HCEC 1CT (cell line): ENCODE results near the gene ARHGDIB.

Experiments used
- DNase-seq: peaks from one replicate; pipeline ENCODE4 v3.0.0-alpha.2; 2017

Gene ARHGDIB

GRCh38 chr12:14982562-14982961 is 21.2 kb upstream of the ARHGDIB start:
- DNase-seq = no peak

DNA sequence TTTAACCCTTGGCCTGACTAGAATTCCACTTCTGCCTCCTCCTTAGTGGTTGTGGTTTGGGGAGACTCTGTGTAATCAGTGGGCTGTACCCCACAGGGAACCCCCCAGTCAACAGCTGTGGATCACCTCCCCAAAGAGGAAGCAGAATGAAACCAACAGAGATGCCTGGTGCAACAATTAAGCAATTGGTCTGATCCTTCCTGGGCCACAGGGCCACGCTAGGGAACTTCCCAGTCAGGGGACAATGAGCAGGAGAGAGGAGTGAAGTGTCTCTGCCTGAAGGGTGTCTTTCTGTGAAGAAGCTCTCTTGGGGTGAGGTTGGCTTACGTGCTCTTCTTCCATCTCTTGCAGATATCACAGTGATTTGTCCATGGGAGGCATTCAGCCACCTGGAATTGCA is 19.6 kb upstream of the ARHGDIB start:
- no peak for DNase-seq

DNA sequence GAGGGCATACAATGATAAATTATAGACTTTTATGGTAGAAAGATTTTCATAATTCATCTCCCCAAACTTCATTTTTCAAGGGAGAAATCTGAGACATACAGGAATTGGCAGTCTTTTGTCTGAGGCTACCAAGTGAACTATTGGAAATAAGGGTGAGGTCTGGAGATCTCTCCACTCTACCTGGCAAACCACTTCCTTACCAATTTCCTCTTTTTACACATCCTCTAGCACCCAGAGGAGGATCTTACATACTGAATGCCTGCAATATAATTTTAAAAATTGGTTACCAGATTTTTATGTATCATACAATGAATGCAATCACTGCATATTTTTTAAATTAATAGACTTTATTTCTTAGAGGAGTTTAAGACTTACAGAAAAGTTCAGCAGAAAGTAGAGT is 18.1 kb upstream of the ARHGDIB start:
- DNase-seq = no peak

DNA sequence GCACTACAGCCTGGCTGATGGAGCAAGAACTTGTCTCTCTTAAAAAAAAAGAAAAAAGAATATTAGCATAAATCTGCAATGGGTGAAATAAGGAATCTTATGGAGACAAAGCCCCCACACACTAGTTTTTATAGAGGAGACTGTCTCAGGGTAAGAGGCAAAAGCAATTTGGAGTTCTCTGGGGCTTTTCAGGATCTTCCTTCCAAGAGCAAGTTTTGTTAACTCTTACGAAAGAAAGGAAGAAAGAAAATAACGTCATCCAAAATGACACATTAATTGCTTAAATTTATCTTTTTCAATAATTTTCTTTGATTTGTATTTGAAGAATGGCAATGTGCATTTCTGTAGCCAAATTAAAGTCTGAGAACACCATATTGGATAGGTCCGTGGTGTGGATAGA is 15.3 kb upstream of the ARHGDIB start:
- DNase-seq = no peak

DNA sequence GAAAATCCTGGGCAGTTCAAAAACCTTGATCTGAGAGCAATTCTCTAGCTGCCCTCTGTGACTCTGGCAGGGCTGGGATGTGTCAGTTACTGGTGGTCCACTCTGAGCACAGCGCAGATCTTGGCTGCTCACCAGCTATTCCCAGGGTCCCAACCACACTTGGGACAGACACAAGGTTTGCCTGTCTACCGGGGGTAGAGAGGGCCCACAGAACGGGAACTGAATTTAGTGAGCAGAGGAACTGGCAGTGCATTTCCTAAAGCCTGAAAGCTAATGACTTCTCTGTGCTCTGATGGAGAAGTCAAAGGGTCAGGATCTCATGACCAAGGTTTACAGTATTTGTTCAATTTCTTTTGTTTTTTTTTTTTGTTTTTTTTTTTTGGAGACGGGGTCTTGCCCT is 14.1 kb upstream of the ARHGDIB start:
- DNase-seq = no peak

GRCh38 chr12:14974633-14975032 is 13.2 kb upstream of the ARHGDIB start:
- DNase-seq = no peak

- no peak for DNase-seq
These were observed 11.4 kb upstream of the ARHGDIB start, which contains the start of gene PDE6H for GRCh38 chr12:14972816-14973215. PDE6H (plus strand) TSS chr12:14973042; CDS start chr12:14978013, 4,971 bp downstream.

- DNase-seq = no peak
These were observed 9.1 kb upstream of the ARHGDIB start for GRCh38 chr12:14970473-14970872.

GRCh38 chr12:14968478-14968877 is 7.1 kb upstream of the ARHGDIB start:
- no peak for DNase-seq

DNA sequence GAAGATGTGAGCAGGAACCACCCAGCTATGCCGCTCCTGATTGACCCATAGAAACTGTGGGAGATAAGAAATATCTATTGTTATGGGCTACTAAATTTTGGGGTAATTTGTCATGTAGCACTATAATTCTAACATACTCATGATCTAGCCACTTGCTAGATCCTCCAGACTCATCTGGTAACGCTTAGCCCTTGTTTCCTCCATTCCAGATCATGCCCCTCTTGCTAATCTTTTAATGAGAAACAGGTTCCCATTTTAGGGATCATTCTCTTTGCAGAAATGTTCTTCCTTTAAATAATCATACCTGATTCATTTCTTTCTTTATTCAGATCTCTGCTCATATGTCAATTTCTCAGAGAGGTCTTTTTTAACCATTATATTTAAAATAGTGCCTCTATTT is 3.8 kb upstream of the ARHGDIB start:
- DNase-seq = no peak

DNA sequence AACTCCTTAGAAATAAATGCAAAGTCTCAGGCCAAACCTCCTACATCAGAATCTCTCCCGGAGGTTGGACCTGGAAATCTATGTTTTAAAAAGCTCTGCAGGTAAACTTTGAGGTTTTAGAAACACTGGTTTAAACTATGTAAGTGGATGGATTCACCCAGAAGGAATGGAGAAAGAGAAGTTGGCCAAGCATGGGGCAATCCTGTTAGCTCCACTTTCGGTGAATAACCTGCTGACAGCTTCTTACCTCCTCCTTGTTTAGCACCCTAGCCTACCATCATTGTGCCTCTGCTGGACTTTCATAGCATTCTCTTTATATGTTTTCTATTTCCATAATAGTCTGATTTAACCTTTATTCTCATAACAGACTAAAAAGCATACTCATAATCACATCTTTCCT is 3.0 kb upstream of the ARHGDIB start:
- no peak for DNase-seq

- DNase-seq = no peak
These were observed 2.1 kb upstream of the ARHGDIB start for GRCh38 chr12:14963520-14963919.

GRCh38 chr12:14962797-14963196 is 1.4 kb upstream of the ARHGDIB start:
- DNase-seq = no peak

DNA sequence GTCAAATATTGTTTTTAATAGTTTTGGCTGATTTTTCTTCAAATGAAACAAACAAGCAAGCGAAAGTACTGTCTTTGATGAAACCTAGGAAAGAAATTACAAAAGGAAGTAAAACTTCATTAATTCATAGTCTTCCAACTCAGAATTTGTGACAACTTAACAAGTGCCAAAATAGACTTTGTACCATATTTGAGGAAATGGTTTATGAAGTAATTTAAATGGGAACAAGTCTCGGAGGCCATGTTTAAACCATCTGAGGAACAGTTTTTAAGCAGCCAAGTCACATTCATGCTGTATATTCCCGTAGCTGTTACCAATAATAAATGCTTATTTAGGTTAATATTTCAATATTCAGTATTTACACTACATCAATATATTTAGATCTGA is 745 bp upstream of the ARHGDIB start:
- no peak for DNase-seq

DNA sequence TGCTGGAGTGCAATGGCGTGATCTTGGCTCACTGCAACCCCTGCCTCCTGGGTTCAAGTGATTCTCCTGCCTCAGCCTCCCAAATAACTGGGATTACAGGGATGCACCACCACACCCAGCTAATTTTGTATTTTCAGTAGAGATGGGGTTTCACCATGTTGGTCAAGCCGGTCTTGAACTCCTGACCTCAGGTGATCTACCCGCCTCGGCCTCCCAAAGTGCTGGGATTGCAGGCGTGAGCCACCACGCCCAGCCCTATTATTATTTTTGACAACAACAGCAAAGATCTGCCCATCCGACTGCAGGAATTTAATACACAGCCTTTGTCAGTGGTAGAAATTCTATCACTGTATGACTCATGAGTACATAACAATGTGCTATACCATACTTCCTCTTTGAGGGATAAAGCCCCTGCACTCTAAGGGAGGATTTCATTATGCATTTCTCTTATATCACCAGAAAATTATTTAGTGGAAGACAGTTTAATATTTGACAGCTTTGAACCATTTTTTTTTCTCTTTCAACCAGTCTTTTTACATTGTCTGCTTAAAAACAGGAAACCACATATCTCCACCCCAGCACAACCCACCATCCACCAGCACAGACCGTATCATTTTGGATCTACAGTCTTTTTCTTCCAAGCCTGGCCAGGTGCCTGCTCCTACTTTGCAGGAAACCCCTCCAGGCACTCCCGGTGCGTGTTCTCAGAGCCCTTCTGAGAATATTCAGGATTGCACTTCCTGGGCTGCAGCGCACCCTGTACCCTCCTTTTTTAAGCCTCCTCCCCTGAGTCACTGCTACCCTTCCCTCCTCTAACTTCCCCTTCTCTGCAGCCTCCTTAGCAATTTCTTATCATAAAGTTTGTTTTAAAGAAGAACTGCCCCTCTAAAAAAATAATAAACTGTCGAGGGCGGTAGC is 594 bp downstream of the ARHGDIB start:
- peak; percentile 32 for DNase-seq

DNA sequence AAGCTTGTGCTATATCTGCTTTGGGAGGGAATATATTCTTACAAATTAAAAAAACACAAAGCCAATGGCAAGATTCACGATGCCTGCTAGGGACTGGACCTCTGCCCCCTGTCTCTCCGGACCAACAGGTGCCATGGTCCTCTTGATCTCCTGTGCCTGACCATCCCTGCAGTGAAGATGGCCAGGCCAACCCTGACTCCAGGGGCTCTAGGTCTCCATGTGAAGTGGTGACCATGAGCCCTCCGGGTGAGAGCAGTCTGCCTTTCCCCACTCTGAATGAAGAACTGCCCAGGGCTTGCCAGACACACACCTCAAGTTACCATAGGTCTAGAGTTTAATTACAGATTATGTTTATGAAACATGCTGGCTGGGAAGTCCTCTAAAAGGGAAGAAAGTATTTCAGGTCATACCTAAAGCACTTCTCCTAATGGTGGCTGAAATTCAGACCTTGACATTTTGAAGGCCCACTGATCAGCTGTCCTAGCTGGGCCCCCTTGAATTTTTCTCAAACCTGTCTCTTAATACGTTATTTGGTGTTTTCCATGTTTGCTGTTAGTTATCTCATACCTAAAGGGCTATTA is 1.4 kb downstream of the ARHGDIB start:
- no peak for DNase-seq

- no peak for DNase-seq
These were observed 1.9 kb downstream of the ARHGDIB start for GRCh38 chr12:14959463-14959862.

- DNase-seq = no peak
These were observed 2.3 kb downstream of the ARHGDIB start for GRCh38 chr12:14959126-14959440.

GRCh38 chr12:14958361-14959125 is 2.9 kb downstream of the ARHGDIB start:
- no peak for DNase-seq

- DNase-seq = no peak
These were observed 3.7 kb downstream of the ARHGDIB start for GRCh38 chr12:14957551-14958168.

GRCh38 chr12:14956905-14957304 is 4.5 kb downstream of the ARHGDIB start:
- no peak for DNase-seq

DNA sequence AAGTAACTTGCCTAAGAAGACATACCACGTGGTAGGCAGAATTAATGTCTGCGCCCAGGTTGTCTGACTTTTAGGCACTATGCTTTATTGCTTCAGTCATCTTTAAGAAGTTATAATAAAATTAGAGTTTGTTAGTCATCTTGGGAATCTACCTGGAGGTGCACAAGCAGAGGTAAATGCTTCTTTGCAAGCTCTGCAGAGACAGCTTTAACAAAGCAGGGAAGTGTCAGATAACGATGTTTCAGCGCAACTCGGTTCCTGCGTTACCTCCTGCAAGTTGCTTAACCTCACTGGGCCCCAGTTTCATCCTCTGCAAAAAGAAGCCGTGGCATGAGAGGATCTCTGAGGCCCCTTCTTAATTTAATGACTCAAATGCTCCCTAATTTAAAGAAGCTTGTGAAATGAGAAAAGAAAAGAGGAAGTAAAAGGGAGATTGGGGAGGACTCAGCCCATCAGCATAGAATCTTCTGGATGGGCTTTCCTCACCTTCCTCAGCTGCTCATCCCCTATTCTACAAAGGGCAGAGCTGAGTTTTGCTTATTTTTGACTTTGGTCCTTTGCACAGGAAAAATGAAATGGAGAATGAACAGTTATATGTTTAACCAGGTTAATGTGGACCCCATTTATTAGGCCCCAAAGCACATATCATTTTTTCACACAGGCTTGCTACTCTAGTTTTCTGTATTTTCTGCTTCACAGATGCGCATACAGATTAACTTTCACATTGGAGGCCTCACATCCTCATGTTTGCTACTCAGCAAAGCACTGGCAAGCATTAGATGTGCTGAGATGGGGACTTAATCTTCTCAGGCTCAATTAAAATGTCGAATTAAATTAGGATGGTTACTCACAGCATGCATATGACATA is 5.1 kb downstream of the ARHGDIB start:
- DNase-seq = no peak
